C4-2B (cell line): ENCODE measurements around the gene FBXW11.
"Not testable (repeated sequence)": the region's sequence is repeated elsewhere in the genome, so short reads cannot be mapped to it uniquely, and the experiment has no call there.

Source experiments
- H3K27ac ChIP-seq: fragments of 450-650 bp; 2 replicates; pipeline ENCODE4 v1.5.1; 2017
- ZFX ChIP-seq: fragments of 450-650 bp; IDR thresholded peaks from 2 replicates; pipeline ENCODE4 v1.6.1; 2017
- TF ChIP-seq, protein P1 (sequence below): fragments of 450-650 bp; conservative IDR thresholded peaks from 2 replicates; pipeline ENCODE4 v1.5.1; 2017; ENCODE audit warnings: mild to moderate bottlenecking

Gene FBXW11

GRCh38 chr5:171981847-171982246 is 24.6 kb downstream of the FBXW11 start:
- no peak for TF ChIP-seq ZFX
- H3K27ac ChIP-seq, result no peak overlapping the region

GRCh38 chr5:171980792-171981191 is 25.6 kb downstream of the FBXW11 start:
- no peak overlapping the region for H3K27ac ChIP-seq
- TF ChIP-seq, protein P1, sequence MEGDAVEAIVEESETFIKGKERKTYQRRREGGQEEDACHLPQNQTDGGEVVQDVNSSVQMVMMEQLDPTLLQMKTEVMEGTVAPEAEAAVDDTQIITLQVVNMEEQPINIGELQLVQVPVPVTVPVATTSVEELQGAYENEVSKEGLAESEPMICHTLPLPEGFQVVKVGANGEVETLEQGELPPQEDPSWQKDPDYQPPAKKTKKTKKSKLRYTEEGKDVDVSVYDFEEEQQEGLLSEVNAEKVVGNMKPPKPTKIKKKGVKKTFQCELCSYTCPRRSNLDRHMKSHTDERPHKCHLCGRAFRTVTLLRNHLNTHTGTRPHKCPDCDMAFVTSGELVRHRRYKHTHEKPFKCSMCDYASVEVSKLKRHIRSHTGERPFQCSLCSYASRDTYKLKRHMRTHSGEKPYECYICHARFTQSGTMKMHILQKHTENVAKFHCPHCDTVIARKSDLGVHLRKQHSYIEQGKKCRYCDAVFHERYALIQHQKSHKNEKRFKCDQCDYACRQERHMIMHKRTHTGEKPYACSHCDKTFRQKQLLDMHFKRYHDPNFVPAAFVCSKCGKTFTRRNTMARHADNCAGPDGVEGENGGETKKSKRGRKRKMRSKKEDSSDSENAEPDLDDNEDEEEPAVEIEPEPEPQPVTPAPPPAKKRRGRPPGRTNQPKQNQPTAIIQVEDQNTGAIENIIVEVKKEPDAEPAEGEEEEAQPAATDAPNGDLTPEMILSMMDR, result no peak
- no peak for TF ChIP-seq ZFX

DNA sequence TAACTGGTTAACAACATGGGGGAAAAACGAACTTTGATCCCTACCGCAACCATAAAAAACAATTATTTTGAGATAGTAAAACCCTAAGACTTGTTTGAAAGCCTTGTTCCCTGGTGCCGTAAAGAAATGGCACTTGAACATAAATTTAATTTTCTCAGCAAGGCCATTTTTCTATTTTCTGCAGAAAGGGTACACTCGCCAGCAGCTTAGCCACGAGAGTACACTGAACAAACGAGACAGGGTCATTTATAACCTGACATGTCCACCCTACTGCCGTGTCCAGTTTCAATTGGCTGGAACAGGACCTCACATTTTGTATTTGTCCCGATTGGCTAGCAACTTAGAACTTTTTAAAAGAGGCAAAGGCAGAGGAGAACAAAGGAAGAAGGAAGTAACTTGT is 26.8 kb downstream of the FBXW11 start:
- no peak overlapping the region for H3K27ac ChIP-seq
- TF ChIP-seq, protein P1, result no peak
- TF ChIP-seq ZFX, result no peak

DNA sequence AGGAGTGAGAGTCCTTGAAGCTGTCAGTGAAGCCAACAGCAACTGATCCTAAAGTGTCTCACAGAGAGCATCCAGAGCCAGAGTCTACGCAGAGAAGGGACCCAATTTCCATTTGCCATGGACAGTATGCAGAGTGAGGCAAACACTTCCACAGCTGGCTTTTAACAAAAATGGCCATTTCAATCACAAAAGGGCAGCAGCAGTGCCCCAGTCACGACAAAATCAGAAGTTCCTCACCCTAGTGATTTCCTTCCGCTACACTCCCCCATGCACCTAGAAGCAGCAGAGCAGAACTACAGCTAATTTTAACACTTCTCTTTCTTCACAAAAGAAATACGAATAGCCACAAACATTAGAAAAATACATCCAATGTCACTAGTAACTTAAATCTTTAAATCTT is 27.9 kb downstream of the FBXW11 start:
- TF ChIP-seq ZFX, result no peak
- TF ChIP-seq, protein P1, result no peak
- no peak overlapping the region for H3K27ac ChIP-seq

GRCh38 chr5:171978016-171978415 is 28.4 kb downstream of the FBXW11 start:
- no peak overlapping the region for H3K27ac ChIP-seq
- TF ChIP-seq, protein P1, result no peak
- no peak for TF ChIP-seq ZFX

DNA sequence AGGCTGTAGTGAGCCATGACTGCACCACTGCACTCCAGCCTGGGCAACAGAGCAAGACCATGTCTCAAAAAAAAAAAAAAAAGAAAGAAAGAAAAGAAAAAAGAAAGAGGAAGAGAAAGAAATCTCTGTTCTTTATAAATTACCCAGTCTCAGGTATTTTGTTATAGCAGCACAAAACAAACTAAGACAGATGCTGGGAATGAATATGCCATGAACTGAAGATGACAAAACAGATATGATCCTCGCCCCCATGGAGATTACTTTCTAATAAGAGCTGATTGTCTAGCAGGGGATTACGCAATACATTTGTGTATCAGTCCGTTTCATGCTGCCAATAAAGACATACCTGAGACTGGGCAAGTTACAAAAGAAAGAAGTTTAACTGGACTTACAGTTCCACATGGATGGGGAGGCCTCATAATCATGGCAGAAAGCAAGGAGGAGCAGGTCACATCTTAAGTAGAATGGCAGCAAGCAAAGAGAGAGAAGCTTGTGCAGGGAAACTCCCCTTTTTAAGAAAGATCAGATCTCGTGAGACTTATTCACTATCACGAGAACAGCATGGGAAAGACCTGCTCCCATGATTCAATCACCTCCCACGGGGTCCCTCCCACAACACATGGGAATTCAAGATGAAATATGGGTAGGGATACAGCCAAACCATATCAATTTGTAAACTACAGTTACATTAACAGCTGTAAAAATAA is 29.0 kb downstream of the FBXW11 start:
- H3K27ac ChIP-seq, result not testable (repeated sequence)

DNA sequence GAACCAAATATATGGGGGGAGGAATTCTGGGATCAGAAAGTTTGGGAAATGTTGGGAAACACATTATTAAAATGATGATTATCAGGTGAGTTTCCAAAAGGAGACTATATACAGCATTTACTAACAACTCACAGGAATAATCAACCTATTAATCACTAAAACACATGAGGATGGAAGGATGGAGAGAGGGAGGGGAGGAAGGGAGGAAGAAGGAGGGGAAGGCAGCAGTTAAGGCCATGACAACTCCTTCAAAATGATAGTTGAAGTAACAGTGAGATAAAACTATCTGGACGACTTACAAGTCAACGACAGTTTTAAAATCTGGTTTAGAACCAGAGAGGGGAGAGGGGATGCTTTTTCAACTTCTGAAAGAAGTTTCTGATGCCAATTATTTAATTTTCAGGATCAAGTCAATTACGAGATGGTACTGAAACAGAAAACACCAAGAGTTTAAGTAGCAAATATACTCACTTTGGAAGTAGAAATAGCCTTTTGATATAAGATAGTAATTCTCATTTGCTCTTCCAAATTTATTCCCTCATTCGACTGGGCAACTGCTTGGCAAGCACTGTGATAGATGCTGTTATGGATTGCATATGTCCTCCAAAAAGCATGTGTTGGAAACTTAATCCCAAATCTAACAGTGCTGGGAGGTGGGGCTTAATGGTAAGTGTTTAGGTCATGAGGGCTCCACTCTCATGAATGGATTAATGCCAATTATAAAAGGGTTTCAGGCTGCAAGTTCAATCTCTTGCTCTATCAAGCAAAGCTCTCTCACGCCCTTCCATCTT is 30.4 kb downstream of the FBXW11 start:
- no peak overlapping the region for H3K27ac ChIP-seq
- TF ChIP-seq, protein P1, result no peak
- no peak for TF ChIP-seq ZFX

- TF ChIP-seq ZFX, result no peak
- TF ChIP-seq, protein P1, result no peak
- H3K27ac ChIP-seq, result no peak overlapping the region
Measured at GRCh38 chr5:171975262-171975876, 31.1 kb downstream of the FBXW11 start.
